ENCODE measurements around the gene NSFL1C.
A peak's percentile ranks its signal among the peaks of the same experiment; 100 is the strongest.

NSFL1C gene

DNA sequence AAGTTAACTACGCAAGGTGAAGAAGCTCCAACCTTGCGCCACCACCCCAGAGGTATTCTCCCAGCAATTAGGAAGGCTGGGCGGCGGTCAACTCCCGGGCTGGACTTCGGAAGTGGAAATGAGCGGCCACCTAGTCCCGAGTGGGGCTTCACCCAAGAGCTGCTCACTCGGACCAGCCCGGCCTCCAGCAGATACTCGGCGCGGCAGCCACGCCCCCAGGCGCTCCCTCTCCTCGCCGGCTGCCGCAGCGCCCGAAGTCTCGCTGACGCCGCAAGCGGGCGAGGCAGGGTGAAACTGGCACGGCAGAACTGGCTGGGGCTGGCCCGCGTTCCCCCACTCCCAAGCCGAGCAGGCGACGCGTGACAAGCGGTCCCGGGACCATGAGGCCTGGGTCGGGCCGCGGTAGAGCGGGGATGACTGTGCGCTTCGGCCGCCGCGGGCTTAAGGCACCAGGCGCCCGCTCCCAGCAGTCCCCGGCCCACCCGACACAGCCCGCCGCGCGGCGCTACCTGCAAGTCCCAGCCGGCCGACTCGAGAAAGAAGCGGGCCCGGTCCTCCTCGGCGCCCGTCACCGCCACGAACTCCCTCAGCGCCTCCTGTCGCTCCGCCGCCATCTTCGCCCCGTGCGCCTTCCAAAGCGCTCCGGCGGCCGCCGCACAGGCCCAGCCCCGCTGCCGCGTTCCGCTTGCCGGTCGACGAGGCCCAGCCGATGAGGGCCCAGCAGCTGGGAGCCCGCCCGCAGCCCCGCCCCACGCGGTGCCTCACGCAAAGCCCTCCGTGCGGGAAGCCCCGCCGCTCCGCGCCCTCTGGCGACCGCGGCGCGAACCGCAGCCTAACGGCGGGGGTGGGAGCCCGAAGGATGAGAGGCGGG is at the start of gene NSFL1C:
NSFL1C (minus strand) TSS at position 639 of the 871 bp plus-strand sequence; CDS start at position 614, 25 bp downstream.
- Histone ChIP-seq H3K4me3 (ENCODE audit: insufficient read depth, low read length, poor library complexity, severe bottlenecking) (peak within 1 kb of the TSS; percentile 95), H3K27me3 (ENCODE audit: low read length) (no peaks in the 10 kb centered on the region), H4K20me1 (ENCODE audit: low read depth, low read length) (no peaks in the 10 kb centered on the region), H3K9me3 (ENCODE audit: insufficient read depth, low read length) (no peaks in the 10 kb centered on the region), H3K79me2 (ENCODE audit: insufficient read depth, low read length) (peaks cover 41% of the 10 kb centered on the region), H3K4me2 (ENCODE audit: low read depth, low read length, poor library complexity, severe bottlenecking) (peak within 1 kb of the TSS; percentile 84), H2AFZ (ENCODE audit: low read depth, low read length, severe bottlenecking) (peak within 1 kb of the TSS; percentile 98), H3K9ac (ENCODE audit: low read length) (peak within 1 kb of the TSS; percentile 89), H3K27ac (ENCODE audit: low read depth, low read length) (peak within 1 kb of the TSS; percentile 48; the same call in 1 of the 2 replicates), H3K9me2 (replicated peaks; ENCODE audit: insufficient read depth, low read length) (no peaks in the 10 kb centered on the region), H3K36me3 (ENCODE audit: low read length) (no peaks in the 10 kb centered on the region), H3F3A (ENCODE audit: insufficient read depth) (no peaks in the 10 kb centered on the region)
- TF ChIP-seq, protein P1, sequence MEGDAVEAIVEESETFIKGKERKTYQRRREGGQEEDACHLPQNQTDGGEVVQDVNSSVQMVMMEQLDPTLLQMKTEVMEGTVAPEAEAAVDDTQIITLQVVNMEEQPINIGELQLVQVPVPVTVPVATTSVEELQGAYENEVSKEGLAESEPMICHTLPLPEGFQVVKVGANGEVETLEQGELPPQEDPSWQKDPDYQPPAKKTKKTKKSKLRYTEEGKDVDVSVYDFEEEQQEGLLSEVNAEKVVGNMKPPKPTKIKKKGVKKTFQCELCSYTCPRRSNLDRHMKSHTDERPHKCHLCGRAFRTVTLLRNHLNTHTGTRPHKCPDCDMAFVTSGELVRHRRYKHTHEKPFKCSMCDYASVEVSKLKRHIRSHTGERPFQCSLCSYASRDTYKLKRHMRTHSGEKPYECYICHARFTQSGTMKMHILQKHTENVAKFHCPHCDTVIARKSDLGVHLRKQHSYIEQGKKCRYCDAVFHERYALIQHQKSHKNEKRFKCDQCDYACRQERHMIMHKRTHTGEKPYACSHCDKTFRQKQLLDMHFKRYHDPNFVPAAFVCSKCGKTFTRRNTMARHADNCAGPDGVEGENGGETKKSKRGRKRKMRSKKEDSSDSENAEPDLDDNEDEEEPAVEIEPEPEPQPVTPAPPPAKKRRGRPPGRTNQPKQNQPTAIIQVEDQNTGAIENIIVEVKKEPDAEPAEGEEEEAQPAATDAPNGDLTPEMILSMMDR (IDR thresholded peaks at IDR 0.05; ENCODE audit: insufficient read depth, low read length, poor library complexity, severe bottlenecking) = peak; percentile 91
- no peak for TF ChIP-seq EZH2phosphoT487 (conservative IDR thresholded peaks at IDR 0.05; ENCODE audit: low read length)

DNA sequence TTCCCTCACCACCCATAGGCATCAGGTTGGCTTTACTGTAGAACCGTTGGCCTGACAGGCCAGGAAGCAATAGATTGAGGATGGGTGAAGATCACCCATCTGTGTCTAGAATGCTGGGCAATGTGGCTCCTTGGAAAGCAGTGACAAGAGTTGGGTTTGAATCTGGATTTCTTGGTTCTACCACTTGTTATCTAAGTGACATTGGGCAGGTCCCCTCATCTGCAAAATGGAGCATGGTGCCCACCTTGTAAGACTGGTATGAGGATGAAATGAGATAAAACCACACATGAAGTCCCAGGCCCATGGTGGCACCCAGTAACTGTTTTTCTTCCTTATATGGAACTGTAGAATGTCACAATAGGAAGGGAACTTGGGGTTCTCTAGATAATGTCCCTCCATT is 47.2 kb upstream of the NSFL1C start:
- no peaks in the 10 kb centered on the region for H3K27me3 ChIP-seq (ENCODE audit: low read length)
- H4K20me1 ChIP-seq (ENCODE audit: low read depth, low read length) = no peaks in the 10 kb centered on the region
- no peak for TF ChIP-seq EZH2phosphoT487 (conservative IDR thresholded peaks at IDR 0.05; ENCODE audit: low read length)
- H2AFZ ChIP-seq (ENCODE audit: low read depth, low read length, severe bottlenecking) = no peak overlapping the region
- no peak overlapping the region for H3K4me2 ChIP-seq (ENCODE audit: low read depth, low read length, poor library complexity, severe bottlenecking)
- H3K27ac ChIP-seq (ENCODE audit: low read depth, low read length) = no peak overlapping the region
- no peaks in the 10 kb centered on the region for H3K9me3 ChIP-seq (ENCODE audit: insufficient read depth, low read length)
- no peak overlapping the region for H3K9ac ChIP-seq (ENCODE audit: low read length)
- no peaks in the 10 kb centered on the region for H3F3A ChIP-seq (ENCODE audit: insufficient read depth)
- H3K79me2 ChIP-seq (ENCODE audit: insufficient read depth, low read length) = no peaks in the 10 kb centered on the region
- no peaks in the 10 kb centered on the region for H3K36me3 ChIP-seq (ENCODE audit: low read length)
- H3K4me3 ChIP-seq (ENCODE audit: insufficient read depth, low read length, poor library complexity, severe bottlenecking) = no peak overlapping the region
- H3K9me2 ChIP-seq (replicated peaks; ENCODE audit: insufficient read depth, low read length) = no peaks in the 10 kb centered on the region

DNA sequence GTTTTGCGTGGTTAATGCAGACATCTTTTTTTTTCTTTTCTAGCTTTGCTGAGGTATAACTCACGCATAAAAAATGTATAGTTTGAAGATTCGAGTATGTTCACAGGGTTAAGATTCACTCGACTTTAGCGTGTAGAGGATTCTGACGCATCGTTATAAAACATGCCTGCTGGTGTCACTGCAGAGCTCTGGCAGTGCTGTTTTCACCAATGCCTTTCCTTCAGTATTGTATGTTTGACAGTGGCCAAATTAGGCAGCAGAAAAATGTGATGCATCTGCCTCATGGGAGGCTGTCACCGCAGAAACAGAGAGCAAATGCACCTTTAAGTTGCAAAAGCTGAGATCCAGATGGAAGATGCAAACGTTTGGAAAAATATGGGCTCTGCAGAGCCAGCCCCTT is 42.6 kb upstream of the NSFL1C start:
- Histone ChIP-seq H3K9ac (ENCODE audit: low read length) (no peak overlapping the region), H3K36me3 (ENCODE audit: low read length) (no peaks in the 10 kb centered on the region), H3F3A (ENCODE audit: insufficient read depth) (no peaks in the 10 kb centered on the region), H2AFZ (ENCODE audit: low read depth, low read length, severe bottlenecking) (no peak overlapping the region), H3K27me3 (ENCODE audit: low read length) (no peaks in the 10 kb centered on the region), H3K79me2 (ENCODE audit: insufficient read depth, low read length) (no peaks in the 10 kb centered on the region), H3K4me2 (ENCODE audit: low read depth, low read length, poor library complexity, severe bottlenecking) (no peak overlapping the region), H3K9me2 (replicated peaks; ENCODE audit: insufficient read depth, low read length) (no peaks in the 10 kb centered on the region), H4K20me1 (ENCODE audit: low read depth, low read length) (no peaks in the 10 kb centered on the region), H3K9me3 (ENCODE audit: insufficient read depth, low read length) (no peaks in the 10 kb centered on the region), H3K4me3 (ENCODE audit: insufficient read depth, low read length, poor library complexity, severe bottlenecking) (no peak overlapping the region), H3K27ac (ENCODE audit: low read depth, low read length) (no peak overlapping the region)
- TF ChIP-seq EZH2phosphoT487 (conservative IDR thresholded peaks at IDR 0.05; ENCODE audit: low read length) = no peak
- TF ChIP-seq, protein P1 (IDR thresholded peaks at IDR 0.05; ENCODE audit: insufficient read depth, low read length, poor library complexity, severe bottlenecking) = no peak

DNA sequence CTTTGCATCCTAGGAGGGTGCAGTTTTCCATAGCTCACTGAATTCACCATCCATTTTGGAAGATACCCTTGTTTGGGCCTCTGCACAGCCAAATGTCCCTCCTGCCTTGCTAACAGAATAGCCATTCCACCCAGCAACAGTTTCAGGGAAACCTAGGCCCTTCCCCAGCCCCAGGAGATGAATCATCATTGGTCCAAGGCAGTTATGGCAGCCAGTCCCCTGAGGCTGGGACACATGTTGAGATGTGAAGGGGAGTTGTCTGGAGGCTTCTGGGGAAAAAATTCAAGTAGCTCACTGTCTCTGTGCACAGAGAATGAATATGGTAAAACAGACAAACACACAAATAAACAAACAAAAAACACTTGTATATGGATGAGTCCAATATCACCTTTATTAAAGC is 41.9 kb upstream of the NSFL1C start:
- Histone ChIP-seq H3K9me3 (ENCODE audit: insufficient read depth, low read length) (no peaks in the 10 kb centered on the region), H3K4me2 (ENCODE audit: low read depth, low read length, poor library complexity, severe bottlenecking) (no peak overlapping the region), H3K9ac (ENCODE audit: low read length) (no peak overlapping the region), H3K36me3 (ENCODE audit: low read length) (no peaks in the 10 kb centered on the region), H3K79me2 (ENCODE audit: insufficient read depth, low read length) (no peaks in the 10 kb centered on the region), H4K20me1 (ENCODE audit: low read depth, low read length) (no peaks in the 10 kb centered on the region), H3K4me3 (ENCODE audit: insufficient read depth, low read length, poor library complexity, severe bottlenecking) (no peak overlapping the region), H3K27ac (ENCODE audit: low read depth, low read length) (no peak overlapping the region), H3K9me2 (replicated peaks; ENCODE audit: insufficient read depth, low read length) (no peaks in the 10 kb centered on the region), H3F3A (ENCODE audit: insufficient read depth) (no peaks in the 10 kb centered on the region), H3K27me3 (ENCODE audit: low read length) (no peaks in the 10 kb centered on the region), H2AFZ (ENCODE audit: low read depth, low read length, severe bottlenecking) (no peak overlapping the region)
- TF ChIP-seq, protein P1 (IDR thresholded peaks at IDR 0.05; ENCODE audit: insufficient read depth, low read length, poor library complexity, severe bottlenecking) = no peak
- TF ChIP-seq EZH2phosphoT487 (conservative IDR thresholded peaks at IDR 0.05; ENCODE audit: low read length) = no peak

Data from SU-DHL-6 (cell line).